Measurements from ENCODE around the gene PLEKHG3. TPM values are rescaled to one million over a fixed set of nuclear protein-coding genes. Genes with fewer than 3 reads are reported as not detected.
A peak's percentile ranks its signal among the peaks of the same experiment; 100 is the strongest.

PLEKHG3 gene
- total and polyA plus RNA-seq, 2 of the 4 experiments (the other 2 are of a cell fraction), result 8.2 to 8.4 TPM

DNA sequence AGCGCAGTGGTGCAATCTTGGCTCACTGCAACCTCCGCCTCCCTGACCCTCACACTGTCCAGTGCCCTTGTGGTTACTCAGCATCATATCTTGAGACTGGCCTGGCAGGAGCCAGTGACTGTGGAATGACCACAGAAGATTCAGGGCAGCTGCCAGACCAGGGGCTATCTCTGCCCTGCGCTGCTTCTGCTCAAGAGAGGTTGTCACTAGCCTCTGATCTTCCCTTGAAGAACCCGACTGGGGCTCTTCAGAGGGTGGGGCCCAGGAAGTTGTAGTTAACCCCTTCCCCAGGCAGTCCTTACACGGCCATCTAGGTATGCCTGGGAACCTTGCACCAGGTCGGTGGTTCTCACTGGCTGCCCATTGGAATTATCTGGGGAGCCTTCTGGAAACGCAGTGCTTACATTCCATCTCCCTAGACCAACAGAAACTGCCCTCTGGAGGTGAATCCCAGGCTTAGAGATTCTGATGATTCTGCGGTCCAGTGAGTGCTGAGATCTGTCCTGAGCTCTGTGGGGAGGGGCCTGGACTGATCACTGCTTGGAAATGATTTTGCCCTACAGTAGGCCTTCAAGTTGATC, 41.4 kb downstream of the PLEKHG3 start:
- no CpG with 5 or more reads among the region's 8 CpGs for WGBS, 2 experiments (ENCODE audit: extremely low coverage in 2 of 2, insufficient read length in 1 of 2)
- H2AFZ ChIP-seq (replicated peaks; ENCODE audit: low read length, poor library complexity), result peak overlapping the region; percentile 10
- H3K36me3 ChIP-seq (ENCODE audit: control insufficient read depth, insufficient read depth, low read length), result peaks cover 28% of the 10 kb centered on the region
- no TSS peak for BruUV-seq (replicated peaks)
- in situ Hi-C loops (cut with MboI; ENCODE audit: low sequenced_read_pairs) (no loop called here), dilution Hi-C loops (cut with HindIII; ENCODE audit: low sequenced_read_pairs, unreplicated experiment) (no loop called here), intact Hi-C loops (cut with micrococcal nuclease) (no loop called here)
- no peak overlapping the region for H3K14ac ChIP-seq (replicated peaks; ENCODE audit: low read depth, low read length)
- TF ChIP-seq RCOR1 (IDR thresholded peaks at IDR 0.05; ENCODE audit: insufficient replicate concordance, low read length), result no peak
- TF ChIP-seq, protein P1, sequence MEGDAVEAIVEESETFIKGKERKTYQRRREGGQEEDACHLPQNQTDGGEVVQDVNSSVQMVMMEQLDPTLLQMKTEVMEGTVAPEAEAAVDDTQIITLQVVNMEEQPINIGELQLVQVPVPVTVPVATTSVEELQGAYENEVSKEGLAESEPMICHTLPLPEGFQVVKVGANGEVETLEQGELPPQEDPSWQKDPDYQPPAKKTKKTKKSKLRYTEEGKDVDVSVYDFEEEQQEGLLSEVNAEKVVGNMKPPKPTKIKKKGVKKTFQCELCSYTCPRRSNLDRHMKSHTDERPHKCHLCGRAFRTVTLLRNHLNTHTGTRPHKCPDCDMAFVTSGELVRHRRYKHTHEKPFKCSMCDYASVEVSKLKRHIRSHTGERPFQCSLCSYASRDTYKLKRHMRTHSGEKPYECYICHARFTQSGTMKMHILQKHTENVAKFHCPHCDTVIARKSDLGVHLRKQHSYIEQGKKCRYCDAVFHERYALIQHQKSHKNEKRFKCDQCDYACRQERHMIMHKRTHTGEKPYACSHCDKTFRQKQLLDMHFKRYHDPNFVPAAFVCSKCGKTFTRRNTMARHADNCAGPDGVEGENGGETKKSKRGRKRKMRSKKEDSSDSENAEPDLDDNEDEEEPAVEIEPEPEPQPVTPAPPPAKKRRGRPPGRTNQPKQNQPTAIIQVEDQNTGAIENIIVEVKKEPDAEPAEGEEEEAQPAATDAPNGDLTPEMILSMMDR (conservative IDR thresholded peaks at IDR 0.05; ENCODE audit: low read depth, low read length), result peak; percentile 23
- TF ChIP-seq CEBPB (IDR thresholded peaks at IDR 0.05; ENCODE audit: low read depth, low read length), result 0 out of 2 replicates have a peak, but pooled peaks have one; percentile 41
- no peak for TF ChIP-seq FOS (IDR thresholded peaks at IDR 0.05; ENCODE audit: low read depth, low read length)
- no peak overlapping the region for H3K23ac ChIP-seq (ENCODE audit: low read depth, low read length)
- no peak overlapping the region for H4K91ac ChIP-seq (ENCODE audit: insufficient read depth, low read depth, low read length)
- peaks cover 4% of the 10 kb centered on the region; the same call in 1 of the 2 replicates for H3K9me1 ChIP-seq (ENCODE audit: insufficient read depth, low read length)
- no peak overlapping the region; the same call in 1 of the 2 replicates for H3K4ac ChIP-seq (ENCODE audit: low read depth, low read length)
- H4K8ac ChIP-seq (ENCODE audit: low read depth in 2 of 2, low read length in 2 of 2), result no peak overlapping the region
- peak; percentile 71 for ATAC-seq (ENCODE audit: low read depth)
- no peak overlapping the region for H3K18ac ChIP-seq (ENCODE audit: low read depth, low read length)
- H3K9me3 ChIP-seq (ENCODE audit: control insufficient read depth, insufficient read depth, low read length), result peaks cover 2% of the 10 kb centered on the region; the same call in 1 of the 2 replicates
- no peak overlapping the region for H3K9ac ChIP-seq (ENCODE audit: low read depth, low read length)
- H3K4me3 ChIP-seq (ENCODE audit: insufficient read depth, low read depth, low read length), result no peak overlapping the region
- H2BK15ac ChIP-seq (ENCODE audit: low read depth, low read length), result no peak overlapping the region
- no peaks in the 10 kb centered on the region for H4K20me1 ChIP-seq (ENCODE audit: insufficient read depth, low read length)
- H3K4me2 ChIP-seq (ENCODE audit: low read depth, low read length), result no peak overlapping the region
- H2AK9ac ChIP-seq (replicated peaks; ENCODE audit: low read depth, low read length, poor library complexity), result peak overlapping the region; percentile 52
- H2AK5ac ChIP-seq (ENCODE audit: low read depth, low read length), result peak overlapping the region; percentile 16; the same call in 1 of the 2 replicates
- H3K27me3 ChIP-seq (ENCODE audit: control insufficient read depth, insufficient read depth, low read length), result no peaks in the 10 kb centered on the region
- no peak overlapping the region; the same call in 1 of the 2 replicates for H2BK120ac ChIP-seq (ENCODE audit: low read depth, low read length)
- POLR2A ChIA-PET (ENCODE audit: unreplicated experiment), result interaction anchor here (0.6 kb wide), 1 partner anchor 31 kb away, joined by 3 read pairs; no protein-coding TSS in a partner anchor
- H3K79me1 ChIP-seq (ENCODE audit: low read depth in 1 of 2, low read length in 2 of 2), result no peaks in the 10 kb centered on the region
- H3K4me1 ChIP-seq (ENCODE audit: control insufficient read depth, insufficient read depth, low read length), result peaks cover 14% of the 10 kb centered on the region
- CTCF ChIA-PET, result no interaction called here
- no peak overlapping the region for H3K27ac ChIP-seq (ENCODE audit: insufficient read depth, low read length)
- no peak overlapping the region for H4K5ac ChIP-seq (ENCODE audit: low read depth, low read length)
- no peak overlapping the region for H3K56ac ChIP-seq (ENCODE audit: extremely low read depth, insufficient read depth, low read length)
- DNase-seq, result peak; percentile 43
- H2BK5ac ChIP-seq (ENCODE audit: low read depth, low read length, poor library complexity, severe bottlenecking), result no peak overlapping the region
- H2BK20ac ChIP-seq (ENCODE audit: low read depth, low read length), result no peak overlapping the region
